Tibial artery (tissue), 4 donors: Measurements from ENCODE around the gene NUMA1.

Experiments
- DNase-seq, 2 donors: peaks; one replicate each; pipeline ENCODE4 v3.0.0-alpha.2; 2019
- H3K27ac ChIP-seq, 2 donors: fragments of 200-600 bp; sonication (generic) in 1 of 2; 1 replicate in 1 of 2; 2 replicates in 1 of 2; pipeline ENCODE4 v1.5.1; 2018 to 2019; ENCODE audit warnings: mild to moderate bottlenecking in 1 of 2
- H3K27me3 ChIP-seq, 2 donors: fragments of 200-600 bp; sonication (generic) in 1 of 2; one replicate each; pipeline versions ENCODE4 v1.5.1 to v1.6.0; 2016 to 2019
- H3K36me3 ChIP-seq, 3 donors: fragments of 200-600 bp; sonication (generic) in 2 of 3; one replicate each; pipeline ENCODE4 v1.5.1; 2016 to 2019; ENCODE audit warnings: mild to moderate bottlenecking in 2 of 3
- H3K4me1 ChIP-seq, 4 donors: fragments of 200-600 bp; sonication (generic) in 2 of 4; 1 replicate in 3 of 4; 2 replicates in 1 of 4; pipeline ENCODE4 v1.5.1; 2016 to 2019
- H3K4me3 ChIP-seq, 2 donors: fragments of 200-600 bp; sonication (generic) in 1 of 2; 1 replicate in 1 of 2; 2 replicates in 1 of 2; pipeline ENCODE4 v1.5.1; 2018 to 2019; ENCODE audit warnings: mild to moderate bottlenecking in 2 of 2
- H3K9me3 ChIP-seq, 3 donors: fragments of 200-600 bp; sonication (generic) in 1 of 3; one replicate each; pipeline ENCODE4 v1.5.1; 2016 to 2019
- CTCF ChIP-seq, 2 experiments: fragments of 200-600 bp in 1 of 2; fragments of 450-650 bp in 1 of 2; IDR thresholded peaks; one replicate each; pipeline ENCODE4 v1.5.1; 2017 to 2019; ENCODE audit warnings: antibody characterized with exemption in 2 of 2, mild to moderate bottlenecking in 1 of 2, moderate library complexity in 1 of 2
- intact Hi-C: fragments of 100-400 bp; cut with DNase I; formaldehyde crosslinking; loops from one replicate; pipeline ENCODE4 v1.15.0; 2023; ENCODE audit warnings: low total_unique reads

The NUMA1 gene

GRCh38 chr11:72080326-72081183, at the start of gene NUMA1, which contains the start of gene LRRC51:
Gene NUMA1, minus strand, starts transcription at chr11:72080542. Its CDS starts 44,599 bp downstream, at chr11:72035943.
Gene LRRC51, plus strand, starts transcription at chr11:72080850. Its CDS starts 8,234 bp downstream, at chr11:72089084.
- intact Hi-C loops, result loop anchor here (2.0 kb wide), 1 partner anchor 40 kb away; no protein-coding TSS in a partner anchor
- peaks cover 0 to 24% (median 14%) of the 10 kb centered on the region in 4 donors for H3K4me1 ChIP-seq

GRCh38 chr11:72129381-72129780, 49.0 kb upstream of the NUMA1 start:
- Histone ChIP-seq H3K4me1 (no peaks in the 10 kb centered on the region), H3K9me3 (no peaks in the 10 kb centered on the region), H3K36me3 (no peaks in the 10 kb centered on the region), H3K27me3 (peaks cover 0 to 3% of the 10 kb centered on the region in 2 donors), H3K27ac (no peak overlapping the region), H3K4me3 (no peak overlapping the region)
- no peak for DNase-seq
- intact Hi-C loops, result no loop called here
- no peak for TF ChIP-seq CTCF (IDR thresholded peaks at IDR 0.05)

More at GRCh38 chr11:72080326-72081183, at the start of gene NUMA1, which contains the start of gene LRRC51:
- Histone ChIP-seq H3K27me3 (no peaks in the 10 kb centered on the region), H3K36me3 (peaks cover 0 to 7% (median 6%) of the 10 kb centered on the region in 3 donors), H3K27ac (peak within 1 kb of the TSS; percentile 86 to 97), H3K4me3 (peak within 1 kb of the TSS; percentile 64 to 94), H3K9me3 (no peaks in the 10 kb centered on the region)
- peak; percentile 100 for DNase-seq
- no peak for TF ChIP-seq CTCF (IDR thresholded peaks at IDR 0.05)

- TF ChIP-seq CTCF (IDR thresholded peaks at IDR 0.05), result no peak
- H3K27ac ChIP-seq, result no peak overlapping the region
- H3K4me1 ChIP-seq, result no peaks in the 10 kb centered on the region
- H3K4me3 ChIP-seq, result no peak overlapping the region
- DNase-seq, result no peak
- H3K9me3 ChIP-seq, result no peaks in the 10 kb centered on the region
- H3K36me3 ChIP-seq, result no peaks in the 10 kb centered on the region
- peaks cover 0 to 7% of the 10 kb centered on the region in 2 donors for H3K27me3 ChIP-seq
- intact Hi-C loops, result no loop called here
These were observed 47.6 kb upstream of the NUMA1 start for GRCh38 chr11:72127923-72128322.

GRCh38 chr11:72125956-72126355, 45.6 kb upstream of the NUMA1 start:
- TF ChIP-seq CTCF (IDR thresholded peaks at IDR 0.05), result no peak
- no peaks in the 10 kb centered on the region for H3K4me1 ChIP-seq
- intact Hi-C loops, result no loop called here
- peaks cover 0 to 7% of the 10 kb centered on the region in 2 donors for H3K27me3 ChIP-seq
- no peaks in the 10 kb centered on the region for H3K9me3 ChIP-seq
- no peak overlapping the region for H3K27ac ChIP-seq
- DNase-seq, result no peak
- no peak overlapping the region for H3K4me3 ChIP-seq
- no peaks in the 10 kb centered on the region for H3K36me3 ChIP-seq

- TF ChIP-seq CTCF (IDR thresholded peaks at IDR 0.05), result no peak
- H3K9me3 ChIP-seq, result no peaks in the 10 kb centered on the region
- H3K4me1 ChIP-seq, result no peaks in the 10 kb centered on the region
- no peaks in the 10 kb centered on the region for H3K36me3 ChIP-seq
- DNase-seq, result no peak
- H3K27ac ChIP-seq, result no peak overlapping the region
- intact Hi-C loops, result no loop called here
- H3K4me3 ChIP-seq, result no peak overlapping the region
- peaks cover 0 to 16% of the 10 kb centered on the region in 2 donors for H3K27me3 ChIP-seq
These were observed 43.7 kb upstream of the NUMA1 start for GRCh38 chr11:72124046-72124445.
